HG02623 (cell line): ENCODE results near the gene PECR.

Source experiments
- ATAC-seq: cut with Tn5 transposase; IDR thresholded peaks from one replicate; pipeline ENCODE4 v1.9.1; 2021; ENCODE audit warnings: moderate library complexity; ENCODE audit not compliant: unreplicated experiment

The PECR gene

GRCh38 chr2:216072473-216072872 lies 9.1 kb downstream of the PECR start:
- no peak for ATAC-seq

- ATAC-seq: no peak
These were observed 10.3 kb downstream of the PECR start for GRCh38 chr2:216071111-216071851.

GRCh38 chr2:216070195-216070594 lies 11.4 kb downstream of the PECR start:
- ATAC-seq: no peak

DNA sequence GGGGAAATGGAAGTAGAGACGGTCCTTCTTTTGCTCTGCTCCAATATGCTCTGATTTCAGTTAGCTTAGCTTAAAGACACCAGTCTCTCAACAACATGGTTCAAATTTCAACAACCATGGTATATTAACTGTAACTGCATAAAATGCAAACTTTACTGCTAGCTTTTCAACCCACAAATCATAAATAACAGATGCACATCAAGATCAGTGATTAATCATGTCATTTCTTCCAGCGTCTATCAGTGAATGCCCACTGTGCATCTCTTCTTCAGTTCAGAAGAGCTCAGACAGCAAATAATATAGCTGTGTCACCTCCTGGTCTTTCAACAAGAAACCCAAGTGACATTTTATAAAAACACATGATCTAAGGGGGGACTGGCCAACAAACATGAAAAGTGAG lies 12.6 kb downstream of the PECR start:
- ATAC-seq: no peak

DNA sequence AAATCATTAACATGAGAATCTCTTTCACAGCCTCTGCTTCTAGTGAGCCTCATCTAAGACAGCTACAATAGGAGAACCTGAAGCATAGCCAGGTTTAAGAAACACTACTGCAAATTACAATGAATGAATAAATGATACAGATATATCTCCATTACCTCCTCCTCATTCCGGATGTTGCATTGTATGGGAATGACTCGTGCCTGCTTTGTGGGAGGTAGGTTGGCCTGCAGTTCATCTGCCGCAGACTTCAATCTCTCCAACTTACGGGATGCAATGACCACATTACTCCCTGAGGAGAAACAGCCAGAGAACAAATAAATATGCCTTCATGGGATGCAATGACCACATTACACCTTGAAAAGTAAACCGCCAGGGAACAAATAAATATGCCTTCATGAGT lies 15.4 kb downstream of the PECR start:
- no peak for ATAC-seq

DNA sequence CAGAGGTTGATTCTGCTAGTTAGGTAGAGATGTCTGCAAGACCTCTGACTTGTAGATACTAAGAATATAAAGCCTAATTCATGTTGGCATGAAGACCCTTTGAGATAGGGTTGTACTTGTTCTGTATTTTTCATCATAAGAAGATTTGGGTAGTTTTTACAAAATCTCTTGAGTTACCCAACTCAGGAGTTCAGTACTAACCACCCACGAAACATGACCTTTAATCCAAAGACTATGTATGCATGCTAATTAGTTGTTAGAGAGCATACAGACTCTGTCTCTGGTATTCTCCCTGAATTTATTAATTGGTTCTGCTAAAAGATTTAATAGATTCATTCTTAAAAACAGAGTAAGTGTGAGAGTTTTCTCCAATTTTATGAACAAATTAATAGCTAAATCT lies 16.9 kb downstream of the PECR start:
- no peak for ATAC-seq

DNA sequence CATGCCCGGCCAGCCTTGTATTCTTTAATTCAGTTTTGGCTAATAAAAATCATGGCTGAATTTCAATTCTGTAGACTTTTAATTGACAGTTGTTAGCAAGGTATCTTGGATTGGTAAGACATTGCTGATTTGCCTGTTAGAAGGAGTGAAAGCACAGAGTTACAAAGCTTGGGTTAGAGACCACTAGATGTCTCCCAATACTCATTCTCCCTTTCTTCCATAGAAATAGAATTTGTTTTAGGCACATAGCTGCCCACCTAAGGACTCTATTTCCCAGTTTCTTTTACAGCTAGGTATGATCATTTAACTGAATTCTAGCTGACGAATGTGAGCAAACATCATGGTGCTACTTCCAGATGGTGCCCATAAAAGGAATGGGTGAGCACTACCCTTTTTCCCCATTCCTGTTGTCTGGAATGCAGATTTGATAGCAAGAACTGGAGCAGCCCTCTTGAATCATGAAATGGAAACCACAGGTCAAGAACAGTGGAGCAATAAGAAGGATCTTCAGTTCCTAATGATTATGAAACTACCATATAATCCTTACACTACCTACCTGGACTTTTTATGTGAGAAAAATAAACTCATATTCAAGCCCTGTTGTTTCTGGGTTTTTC lies 17.5 kb downstream of the PECR start:
- ATAC-seq: no peak

DNA sequence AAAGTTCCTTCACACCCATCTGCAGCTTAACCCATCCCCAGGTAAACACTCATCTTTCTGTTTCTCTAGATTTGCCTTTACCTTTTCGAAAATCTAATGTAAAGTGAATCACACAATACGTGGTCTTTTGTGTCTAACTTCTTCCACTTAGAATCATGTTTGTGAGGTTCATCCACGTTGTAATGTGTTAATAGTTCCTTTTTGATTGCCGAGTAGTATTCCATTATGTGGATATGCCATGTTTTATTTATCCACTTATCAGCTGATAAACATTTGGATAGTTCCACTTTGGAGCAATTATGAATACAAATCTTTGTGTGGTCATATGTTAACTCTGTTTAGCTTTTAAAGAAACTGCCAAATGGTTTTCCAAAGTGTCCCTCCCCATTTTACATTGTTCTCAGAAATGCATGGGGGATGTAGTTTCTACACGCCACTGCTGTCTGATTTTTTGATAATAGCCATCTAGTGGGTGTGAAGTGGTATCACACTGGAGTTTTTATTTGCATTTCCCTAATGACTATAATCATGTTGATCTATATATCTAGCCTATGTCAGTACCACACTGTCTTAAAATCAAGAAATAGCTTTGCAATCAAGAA lies 22.3 kb downstream of the PECR start:
- no peak for ATAC-seq

- ATAC-seq: peak; percentile 77
These were observed 23.9 kb downstream of the PECR start for GRCh38 chr2:216057688-216058193.

GRCh38 chr2:216056739-216057138 lies 24.9 kb downstream of the PECR start:
- ATAC-seq: peak; percentile 25

GRCh38 chr2:216055680-216056079 lies 25.9 kb downstream of the PECR start:
- no peak for ATAC-seq

GRCh38 chr2:216052420-216052819 lies 29.2 kb downstream of the PECR start:
- no peak for ATAC-seq

GRCh38 chr2:216051350-216051749 lies 30.3 kb downstream of the PECR start:
- no peak for ATAC-seq

DNA sequence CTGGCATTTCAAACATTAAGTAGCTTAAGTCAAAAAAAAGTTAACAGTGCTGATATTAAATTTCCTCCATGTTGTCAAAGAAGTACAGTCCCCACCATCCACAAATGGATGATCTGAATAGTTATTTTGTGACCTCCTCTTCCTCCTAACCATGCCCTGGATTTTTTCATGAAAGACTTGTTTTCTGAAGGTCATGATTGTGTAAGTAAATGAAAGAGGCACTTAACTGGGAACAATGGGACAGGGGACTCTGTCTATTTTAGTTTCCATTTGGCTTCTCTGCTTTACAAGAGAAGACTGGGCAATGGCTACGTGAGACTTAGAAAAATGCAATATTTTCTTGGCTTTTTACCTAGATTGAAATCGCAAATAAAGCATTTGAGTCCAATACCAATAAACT lies 32.2 kb downstream of the PECR start:
- ATAC-seq: no peak

DNA sequence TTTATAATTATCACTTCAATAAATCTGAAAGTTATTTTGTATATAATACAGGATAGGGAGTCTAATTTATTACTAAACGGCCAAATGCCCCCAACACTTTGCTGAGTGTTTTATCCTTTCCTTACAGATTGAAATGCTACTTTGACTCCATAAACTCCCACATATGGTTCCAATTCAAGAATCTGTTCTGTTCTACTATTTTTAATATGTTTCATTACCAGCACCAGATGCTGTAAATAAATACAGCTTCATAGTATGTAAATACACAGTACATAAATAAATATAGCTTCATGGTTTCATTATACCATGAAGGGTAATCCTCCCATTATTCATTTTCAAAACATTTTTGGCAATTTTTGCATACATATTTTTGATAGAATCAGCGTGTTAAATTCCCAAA lies 34.2 kb downstream of the PECR start:
- ATAC-seq: no peak

DNA sequence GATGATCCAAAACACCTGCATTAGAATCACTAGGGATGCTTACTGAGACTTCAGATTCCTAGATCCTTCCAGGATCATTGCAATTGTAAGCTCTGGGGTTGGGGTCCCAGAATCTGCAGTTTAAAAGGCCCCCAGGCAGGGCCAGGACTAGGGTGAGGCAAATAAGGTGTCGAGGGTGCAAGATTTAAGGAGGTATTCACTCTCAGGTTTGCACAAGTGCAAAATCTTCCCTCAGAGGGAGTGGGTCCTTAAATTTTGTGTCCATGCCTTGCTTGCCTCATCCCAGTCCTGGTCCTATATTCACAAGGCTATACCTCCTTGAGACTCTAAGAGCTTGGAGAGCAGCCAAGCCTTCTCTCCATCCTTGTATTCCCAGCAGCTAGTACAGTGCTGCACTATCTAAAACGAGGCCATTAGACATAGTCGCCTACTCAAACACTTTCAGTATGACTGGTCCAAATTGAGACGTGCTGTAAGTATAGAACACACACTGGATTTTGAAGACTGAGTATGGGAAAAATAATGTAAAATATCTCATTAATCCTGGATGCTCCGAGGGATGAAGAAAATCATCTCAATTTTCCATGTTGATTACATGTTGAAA lies 36.6 kb downstream of the PECR start:
- peak; percentile 97 for ATAC-seq

DNA sequence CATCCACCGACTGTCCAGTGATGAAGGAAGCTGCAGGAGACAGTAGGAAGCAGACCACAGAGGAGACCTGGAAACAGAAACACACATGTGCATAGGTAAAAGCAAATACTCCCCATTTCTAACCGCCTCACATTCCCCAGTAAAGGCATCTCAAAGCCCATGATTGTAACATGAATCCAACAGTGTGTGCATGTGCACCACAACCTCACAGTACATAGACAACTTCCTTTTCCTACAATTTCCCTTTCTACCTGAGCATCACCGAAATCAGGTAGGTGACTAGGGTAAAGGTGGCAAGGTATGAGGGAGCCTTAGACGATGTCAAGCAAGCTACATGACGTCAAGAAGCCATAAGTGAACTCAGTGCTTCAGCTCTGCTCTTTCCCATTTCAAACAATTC lies 37.7 kb downstream of the PECR start:
- ATAC-seq: no peak

- no peak for ATAC-seq
These were observed 40.2 kb downstream of the PECR start for GRCh38 chr2:216041438-216041837.

- no peak for ATAC-seq
These were observed 41.7 kb downstream of the PECR start for GRCh38 chr2:216039918-216040317.

- ATAC-seq: no peak
These were observed 47.5 kb downstream of the PECR start for GRCh38 chr2:216034065-216034464.

DNA sequence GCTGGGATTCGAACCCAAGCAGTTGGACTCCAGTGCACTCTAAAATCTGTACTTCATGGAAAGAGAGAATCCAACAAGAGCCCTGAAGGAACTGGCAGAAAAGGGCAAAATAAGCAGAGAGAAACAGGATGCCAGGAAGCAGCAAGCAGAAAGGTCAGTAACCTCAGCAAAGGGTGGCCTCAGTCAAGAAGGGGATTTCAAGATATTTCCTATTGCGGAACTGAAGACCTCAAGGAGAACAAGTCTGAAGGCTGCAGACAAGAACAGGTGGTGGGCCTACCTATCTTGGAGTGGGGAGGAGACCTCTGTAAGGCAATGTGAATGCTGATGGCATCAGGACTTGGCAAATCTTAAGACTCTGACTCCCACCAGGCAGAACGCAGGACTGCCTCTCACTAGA lies 48.2 kb downstream of the PECR start:
- ATAC-seq: no peak
